Spinal cord (tissue), 10 donors: ENCODE results near the gene KIF27. TPM values are rescaled to one million over a fixed set of nuclear protein-coding genes. Genes with fewer than 3 reads are reported as not detected.
"Not testable (repeated sequence)": the region's sequence is repeated elsewhere in the genome, so short reads cannot be mapped to it uniquely, and the experiment has no call there.

Experiments
- DNase-seq, 6 donors: peaks; one replicate each; pipeline versions ENCODE4 v3.0.0 to v3.0.0-alpha.2; 2013 to 2015; ENCODE audit warnings: low spot score in 6 of 6, low read depth in 4 of 6
- H3K27ac ChIP-seq: one replicate; pipeline ENCODE4 v1.5.1; 2013; ENCODE audit warnings: low read depth, low read length, control low read depth
- H3K27me3 ChIP-seq: one replicate; pipeline ENCODE4 v1.6.1; 2013; ENCODE audit warnings: low read length; ENCODE audit not compliant: control insufficient read depth, insufficient read depth
- H3K36me3 ChIP-seq: one replicate; pipeline ENCODE4 v1.6.1; 2013; ENCODE audit warnings: low read length; ENCODE audit not compliant: control insufficient read depth, insufficient read depth
- H3K4me1 ChIP-seq: one replicate; pipeline ENCODE4 v1.6.1; 2013; ENCODE audit warnings: low read length; ENCODE audit not compliant: control insufficient read depth, insufficient read depth
- H3K4me3 ChIP-seq: one replicate; pipeline ENCODE4 v1.5.1; 2013; ENCODE audit warnings: low read depth, low read length, control low read depth
- H3K9me3 ChIP-seq: one replicate; pipeline ENCODE4 v1.6.1; 2013; ENCODE audit warnings: low read length; ENCODE audit not compliant: control insufficient read depth, insufficient read depth
- WGBS: methylation state at CpG from one replicate; pipeline ENCODE4 v1.1.5; 2013; ENCODE audit warnings: missing lambda C conversion rate; ENCODE audit not compliant: insufficient coverage; 5-methylcytosine and 5-hydroxymethylcytosine counted together
- polyA plus RNA-seq, 2 donors: library from polyadenylated mRNA; unstranded; fragments of 120-200 nt; gene quantifications; one replicate each; pipeline ENCODE4 v1.2.1, GENCODE V29; 2013; ENCODE audit not compliant: insufficient read length in 2 of 2
- total RNA-seq, 2 donors: library from RNA; depleted of rRNA in 1 of 2; stranded (reverse); fragments of 120-200 nt in 1 of 2; fragments of >200 nt in 1 of 2; gene quantifications; one replicate each; pipeline versions ENCODE4 v1.2.3 to v1.2.4, GENCODE V29; 2013 to 2014
- donor health status: healthy.

Gene KIF27
- total and polyA plus RNA-seq, 4 donors = 9.9 to 19.4 (median 14.2) TPM

DNA sequence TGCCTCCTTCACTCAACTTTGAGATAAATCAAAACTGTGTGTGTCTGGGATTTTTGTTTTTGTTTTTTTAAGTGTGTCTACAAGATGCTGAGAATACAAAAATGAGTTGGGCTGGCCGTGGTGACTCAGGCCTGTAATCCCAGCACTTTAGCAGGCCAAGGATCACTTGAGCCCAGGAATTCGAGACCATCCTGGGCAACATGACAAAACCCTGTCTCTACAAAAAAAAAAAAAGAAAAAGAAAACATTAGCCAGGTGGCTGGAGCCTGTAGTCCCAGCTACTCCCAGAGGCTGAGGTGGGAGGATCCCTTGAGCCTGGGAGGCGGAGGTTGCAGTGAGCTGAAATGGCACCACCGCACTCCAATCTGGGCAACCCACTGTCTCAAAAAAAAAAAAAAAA lies 37.8 kb upstream of the KIF27 start:
- H3K9me3 ChIP-seq = no peaks in the 10 kb centered on the region
- WGBS = 50% methylated on average over 1 of the region's 4 CpGs
- no peak overlapping the region for H3K4me3 ChIP-seq
- peaks cover 14% of the 10 kb centered on the region for H3K4me1 ChIP-seq
- peaks cover 6% of the 10 kb centered on the region for H3K36me3 ChIP-seq
- DNase-seq = no peak
- H3K27me3 ChIP-seq = no peaks in the 10 kb centered on the region
- H3K27ac ChIP-seq = no peak overlapping the region

DNA sequence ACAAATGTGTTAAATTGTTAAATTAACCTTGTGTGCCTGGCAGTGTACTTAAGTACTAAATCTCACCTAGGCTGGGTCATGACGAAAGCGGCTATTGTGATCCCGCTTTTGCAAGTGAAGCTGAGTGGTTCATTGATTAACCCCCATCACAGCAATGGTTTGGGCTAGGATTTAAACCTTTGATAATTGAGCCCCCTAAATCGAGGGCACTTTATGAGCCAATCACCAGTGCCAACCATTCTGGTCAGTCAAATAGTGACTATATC lies 35.9 kb upstream of the KIF27 start:
- Histone ChIP-seq H3K36me3 (peaks cover 19% of the 10 kb centered on the region), H3K4me1 (peaks cover 14% of the 10 kb centered on the region), H3K9me3 (no peaks in the 10 kb centered on the region), H3K4me3 (peak overlapping the region; percentile 76), H3K27ac (no peak overlapping the region), H3K27me3 (no peaks in the 10 kb centered on the region)
- DNase-seq = no peak
- no CpG with 5 or more reads among the region's 4 CpGs for WGBS

DNA sequence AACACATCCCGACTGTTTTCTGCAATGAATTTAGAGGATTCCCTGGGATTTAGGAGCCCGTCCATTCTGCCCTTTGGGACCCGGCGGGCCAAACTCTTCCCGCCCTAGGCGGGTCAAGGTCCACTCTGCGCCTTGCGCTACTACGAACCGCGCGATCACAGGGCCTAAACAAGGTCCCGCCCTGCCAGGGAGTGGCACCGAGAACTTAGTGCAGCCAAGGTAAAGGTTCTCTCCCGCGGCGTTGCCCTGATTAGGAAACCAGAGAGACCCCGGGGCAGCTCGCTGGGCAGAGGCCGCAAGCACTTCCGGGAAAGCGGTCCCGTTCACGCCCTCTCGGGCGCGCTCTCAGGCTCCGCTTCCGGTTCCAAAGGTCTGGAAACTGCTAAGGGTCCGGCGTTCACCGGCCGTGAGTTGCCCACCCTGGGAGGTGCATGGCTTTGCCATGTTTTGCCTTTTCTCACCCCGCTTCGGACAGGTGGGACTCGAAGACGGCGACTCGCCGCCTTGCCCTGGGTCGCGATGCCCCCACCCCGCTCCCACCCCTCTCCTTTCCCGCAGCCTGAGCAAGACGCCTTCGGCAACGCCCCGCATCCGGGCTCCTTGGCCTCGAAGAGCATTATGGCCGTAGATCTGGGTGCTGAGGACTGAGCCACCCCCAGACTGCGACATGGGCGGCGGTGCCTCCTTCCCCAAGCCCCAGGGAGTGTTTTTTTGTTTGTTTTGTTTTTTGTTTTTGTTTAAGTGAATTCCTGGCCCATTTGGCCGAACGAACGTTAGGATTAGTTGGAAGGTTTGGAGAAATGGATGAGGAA lies 35.4 kb upstream of the KIF27 start:
- H3K9me3 ChIP-seq = no peaks in the 10 kb centered on the region
- H3K36me3 ChIP-seq = peaks cover 23% of the 10 kb centered on the region
- peak overlapping the region; percentile 34 for H3K27ac ChIP-seq
- WGBS = 4% methylated on average over 57 of the region's 57 CpGs
- H3K4me1 ChIP-seq = peaks cover 14% of the 10 kb centered on the region
- H3K27me3 ChIP-seq = no peaks in the 10 kb centered on the region
- peak in 5 of 6 donors; percentile 35 to 91 (median 73) for DNase-seq
- peak overlapping the region; percentile 76 for H3K4me3 ChIP-seq

DNA sequence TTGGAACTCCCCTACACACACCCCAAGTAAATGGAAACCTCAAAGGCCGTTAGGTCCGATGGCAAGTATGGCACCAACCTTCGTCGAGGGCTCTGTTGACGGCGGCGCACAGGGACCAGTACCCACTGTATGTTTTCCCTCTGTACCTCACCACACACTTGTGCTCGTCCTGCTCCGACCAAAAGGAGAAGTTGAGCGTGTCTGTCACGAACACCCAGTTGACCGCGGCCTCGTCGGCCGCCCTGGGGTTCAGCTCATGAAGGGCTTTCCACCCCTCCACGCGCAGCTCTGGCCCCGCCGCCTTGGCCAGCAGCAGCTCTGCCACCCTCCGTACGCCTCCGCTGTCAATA lies 34.8 kb upstream of the KIF27 start:
- Histone ChIP-seq H3K9me3 (no peaks in the 10 kb centered on the region), H3K4me3 (peak overlapping the region; percentile 76), H3K4me1 (peaks cover 14% of the 10 kb centered on the region), H3K36me3 (peaks cover 26% of the 10 kb centered on the region), H3K27ac (peak overlapping the region; percentile 34), H3K27me3 (no peaks in the 10 kb centered on the region)
- DNase-seq = no peak
- 35% methylated on average over 23 of the region's 23 CpGs for WGBS

DNA sequence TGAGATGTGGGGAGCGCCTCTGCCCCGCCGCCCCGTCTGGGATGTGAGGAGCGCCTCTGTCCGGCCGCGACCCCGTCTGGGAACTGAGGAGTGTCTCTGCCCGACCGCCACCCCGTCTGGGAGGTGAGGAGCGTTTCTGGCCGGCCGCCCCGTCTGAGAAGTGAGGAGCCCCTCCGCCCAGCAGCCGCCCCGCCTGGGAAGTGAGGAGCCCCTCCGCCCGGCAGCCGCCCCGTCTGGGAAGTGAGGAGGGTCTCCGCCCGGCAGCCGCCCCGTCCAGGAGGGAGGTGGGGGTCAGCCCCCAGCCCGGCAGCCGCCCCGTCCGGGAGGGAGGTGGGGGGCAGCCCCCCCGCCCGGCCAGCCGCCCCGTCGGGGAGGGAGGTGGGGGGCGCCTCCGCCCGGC lies 26.9 kb upstream of the KIF27 start:
- H3K4me1 ChIP-seq, DNase-seq, H3K27ac ChIP-seq, H3K9me3 ChIP-seq, H3K4me3 ChIP-seq, H3K27me3 ChIP-seq: not testable (repeated sequence)
- peaks cover 51% of the 10 kb centered on the region for H3K36me3 ChIP-seq
- 98% methylated on average over 22 of the region's 39 CpGs for WGBS

DNA sequence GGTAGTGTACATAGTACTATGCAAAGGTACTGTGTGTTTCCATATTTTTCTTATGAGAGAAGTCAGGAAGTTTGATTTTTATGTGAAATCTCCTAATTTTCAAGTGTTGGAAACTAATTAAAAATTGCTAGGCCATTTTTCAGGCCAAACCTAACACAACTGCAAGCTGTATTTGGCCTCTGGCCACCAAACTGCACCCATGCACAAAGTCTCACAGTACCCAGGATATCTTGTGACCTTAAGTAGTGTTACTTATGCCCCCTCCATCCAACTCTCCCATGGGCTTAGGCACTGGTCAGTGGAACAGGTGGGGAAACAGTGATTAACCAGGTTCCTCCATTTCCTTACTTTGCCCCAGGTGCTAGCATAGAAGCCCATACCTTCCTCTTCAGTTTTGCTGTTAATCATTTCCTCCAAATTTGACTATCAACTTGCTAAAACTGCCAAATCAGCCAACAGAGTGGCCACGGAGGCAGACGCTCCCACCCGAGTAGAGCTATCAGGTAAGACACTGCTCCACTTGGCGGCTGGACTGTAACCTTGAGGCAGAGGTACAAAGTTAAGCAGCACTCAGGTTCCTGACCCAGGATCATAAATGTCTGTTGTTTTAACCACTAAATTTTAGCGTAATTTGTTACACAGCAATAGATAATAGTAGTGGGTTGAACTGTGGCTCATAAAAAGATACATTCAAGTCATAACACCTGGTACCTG lies 19.5 kb upstream of the KIF27 start:
- DNase-seq = no peak
- Histone ChIP-seq H3K9me3 (no peaks in the 10 kb centered on the region), H3K36me3 (peaks cover 32% of the 10 kb centered on the region), H3K27me3 (no peaks in the 10 kb centered on the region), H3K4me3 (no peak overlapping the region), H3K27ac (no peak overlapping the region), H3K4me1 (no peaks in the 10 kb centered on the region)
- whole genome bisulfite sequencing = 100% methylated on average over 4 of the region's 5 CpGs

DNA sequence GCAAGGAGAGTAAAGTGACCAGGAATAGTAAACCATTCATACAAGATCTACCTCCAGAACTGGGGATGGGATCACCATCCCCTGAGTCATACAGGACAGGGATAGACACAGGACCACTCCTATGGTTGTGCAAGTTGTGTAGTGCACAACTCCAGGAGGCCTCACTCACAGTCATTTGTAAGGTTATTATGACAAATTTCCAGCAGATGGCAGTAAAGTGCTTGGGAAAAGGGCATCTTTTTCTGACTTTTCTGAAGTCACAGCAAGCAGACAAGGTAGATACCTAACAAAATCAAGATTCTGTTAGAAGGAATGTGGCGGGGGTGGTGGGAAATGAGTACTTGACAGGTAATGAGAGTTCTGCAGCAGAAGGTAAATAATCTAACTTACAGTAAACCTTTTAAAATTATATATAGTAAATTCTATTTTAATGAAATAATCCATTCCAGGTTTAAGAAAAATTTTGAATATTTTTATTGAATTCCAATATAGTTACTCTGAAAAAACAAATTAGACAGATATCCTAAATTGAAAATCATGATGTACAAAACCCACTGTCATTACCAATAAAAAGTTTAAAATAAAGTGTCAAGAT lies 16.7 kb upstream of the KIF27 start:
- Histone ChIP-seq H3K27ac (no peak overlapping the region), H3K27me3 (no peaks in the 10 kb centered on the region), H3K9me3 (no peaks in the 10 kb centered on the region), H3K4me1 (no peaks in the 10 kb centered on the region), H3K36me3 (peaks cover 21% of the 10 kb centered on the region), H3K4me3 (no peak overlapping the region)
- WGBS = no CpG with 5 or more reads among the region's 1 CpG
- DNase-seq = peak in 5 of 6 donors; percentile 35 to 93 (median 48)

DNA sequence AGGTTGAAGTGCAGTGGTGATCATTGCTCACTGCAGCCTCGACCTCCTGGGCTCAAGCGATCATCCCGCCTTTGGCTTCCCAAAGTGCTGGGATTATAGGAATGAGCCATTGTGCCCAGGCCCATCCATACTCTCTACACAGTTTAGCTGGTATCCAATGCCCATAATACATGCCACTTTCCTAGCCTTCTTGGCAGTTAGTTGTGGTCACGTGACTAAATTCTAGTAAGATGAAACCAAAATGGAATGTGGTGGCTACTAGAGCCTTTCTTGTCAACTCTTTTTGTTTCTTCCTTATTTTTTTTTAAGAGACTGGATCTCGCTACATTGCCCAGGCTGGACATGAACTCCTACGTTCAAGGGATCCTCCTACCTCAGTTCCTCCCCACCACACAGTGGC lies 15.3 kb upstream of the KIF27 start:
- peaks cover 13% of the 10 kb centered on the region for H3K36me3 ChIP-seq
- no peaks in the 10 kb centered on the region for H3K4me1 ChIP-seq
- WGBS = 97% methylated on average over 5 of the region's 6 CpGs
- no peaks in the 10 kb centered on the region for H3K9me3 ChIP-seq
- H3K27me3 ChIP-seq = no peaks in the 10 kb centered on the region
- no peak overlapping the region for H3K4me3 ChIP-seq
- DNase-seq = no peak
- H3K27ac ChIP-seq = no peak overlapping the region

DNA sequence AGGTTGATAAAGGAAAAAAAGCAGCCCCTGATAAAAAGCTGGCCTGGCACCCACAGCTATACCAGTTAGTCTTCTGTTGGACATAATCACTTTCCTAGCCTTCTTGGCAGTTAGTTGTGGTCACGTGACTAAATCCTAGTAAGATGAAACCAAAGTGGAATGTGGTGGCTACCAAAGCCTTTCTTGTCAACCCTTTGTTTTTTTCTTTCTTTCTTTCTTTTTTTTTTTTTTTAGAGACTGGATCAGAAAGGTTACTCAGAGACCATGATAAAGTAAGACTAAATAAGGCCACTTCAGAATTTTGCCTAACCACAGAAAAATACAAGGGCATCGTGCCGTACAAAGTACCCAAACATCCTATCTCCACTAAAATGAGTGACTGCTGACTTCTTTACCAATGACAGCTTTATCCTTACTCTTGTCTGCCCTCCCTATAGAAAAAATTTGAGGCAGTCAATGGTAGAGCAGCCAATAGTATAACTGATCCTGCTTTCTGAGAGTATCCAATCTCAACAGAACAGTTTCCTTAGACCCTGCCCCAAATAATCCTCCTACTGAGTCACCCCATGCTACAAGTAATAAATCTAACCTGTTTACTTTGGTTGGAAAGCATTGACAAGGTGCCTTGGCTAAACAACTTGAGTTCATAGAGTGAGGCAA lies 14.2 kb upstream of the KIF27 start:
- Histone ChIP-seq H3K9me3 (no peaks in the 10 kb centered on the region), H3K36me3 (peaks cover 9% of the 10 kb centered on the region), H3K27ac (no peak overlapping the region), H3K27me3 (no peaks in the 10 kb centered on the region), H3K4me3 (no peak overlapping the region), H3K4me1 (no peaks in the 10 kb centered on the region)
- WGBS = no CpG with 5 or more reads among the region's 3 CpGs
- peak in 1 of 6 donors; percentile 39 for DNase-seq
